Colonic mucosa (tissue), 4 donors: ENCODE measurements around the gene DPCD. TPM values are rescaled to one million over a fixed set of nuclear protein-coding genes. Genes with fewer than 3 reads are reported as not detected.

Source experiments
- DNase-seq: peaks from one replicate; pipeline ENCODE4 v3.0.0-alpha.2; 2020
- H3K27ac ChIP-seq: fragments of 200-600 bp; one replicate; pipeline ENCODE4 v1.8.0; 2021
- H3K27me3 ChIP-seq: fragments of 200-600 bp; one replicate; pipeline ENCODE4 v1.8.0; 2021
- H3K36me3 ChIP-seq: fragments of 200-600 bp; one replicate; pipeline ENCODE4 v1.8.0; 2021
- H3K4me1 ChIP-seq: fragments of 200-600 bp; one replicate; pipeline ENCODE4 v1.8.0; 2021; ENCODE audit warnings: mild to moderate bottlenecking
- H3K4me3 ChIP-seq: fragments of 200-600 bp; one replicate; pipeline ENCODE4 v1.8.0; 2021
- H3K9ac ChIP-seq, 2 donors: one replicate each; pipeline ENCODE4 v1.7.0; 2013; ENCODE audit warnings: control low read depth in 2 of 2, low read depth in 2 of 2, low read length in 2 of 2
- H3K9me3 ChIP-seq: fragments of 200-600 bp; one replicate; pipeline ENCODE4 v1.8.0; 2021
- intact Hi-C: fragments of 100-400 bp; cut with DNase I; formaldehyde crosslinking; loops from one replicate; pipeline ENCODE4 v1.14.1; 2022
- total RNA-seq, 2 donors: library from RNA; stranded (reverse); fragmentation: NEBNext Ultra II Directional in 1 of 2; extraction: Animal tissue kit (Norgen Biotek cat#: 25700) in 1 of 2; gene quantifications; one replicate each; pipeline ENCODE4 v1.2.1, GENCODE V29; 2021
- TF ChIP-seq, protein P1 (sequence below): fragments of 200-600 bp; IDR thresholded peaks from one replicate; pipeline ENCODE4 v1.8.0; 2022; ENCODE audit warnings: antibody characterized with exemption, mild to moderate bottlenecking
- donor health status: healthy.
- donor health status: DM: no; HTN: no; CAD: no.
- donor health status: DM: no; HTN: no; CAD: no.

The DPCD gene
- total RNA-seq, 2 donors from 2014 or later, result 19.2 to 19.4 TPM

DNA sequence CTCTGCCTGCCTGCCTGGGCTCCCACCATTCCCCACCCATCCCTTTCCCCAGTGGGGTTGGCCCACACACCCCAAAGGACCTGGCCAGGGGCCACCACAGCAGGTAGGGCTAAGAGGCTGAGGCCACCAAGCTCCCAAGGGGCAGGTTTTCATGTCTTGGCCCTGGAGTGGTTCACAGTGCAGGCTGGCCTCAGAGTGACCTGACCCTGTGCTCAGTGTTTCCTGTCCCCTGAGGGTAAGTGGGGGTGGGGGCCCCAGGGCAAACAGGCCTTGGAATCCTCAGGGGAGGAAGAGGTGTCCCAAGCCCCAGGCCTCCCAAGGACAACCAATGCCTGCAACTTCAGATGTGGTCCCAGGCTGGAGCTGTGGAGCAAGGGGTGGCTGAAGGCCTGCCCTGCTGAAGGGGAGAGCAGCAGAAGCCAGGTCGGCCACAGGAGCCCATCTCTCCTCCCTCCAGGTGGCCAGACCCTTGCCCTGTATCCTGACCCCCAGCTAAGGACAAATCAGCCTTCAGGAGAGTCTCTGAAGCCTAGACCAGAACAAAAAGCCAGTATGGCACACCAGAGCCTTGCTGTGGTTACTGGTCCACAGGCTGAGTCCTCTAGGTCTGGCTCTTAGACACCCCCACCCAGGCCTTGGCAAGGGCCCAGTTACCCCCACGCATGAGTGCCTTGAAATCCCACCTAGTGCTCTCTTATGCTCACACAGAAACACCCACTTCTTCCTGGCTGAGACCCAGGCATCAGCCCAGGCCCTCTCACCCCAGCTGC lies 27.6 kb upstream of the DPCD start:
- no peak overlapping the region for H3K9ac ChIP-seq
- H3K36me3 ChIP-seq, result no peaks in the 10 kb centered on the region
- peaks cover 13% of the 10 kb centered on the region for H3K27me3 ChIP-seq
- DNase-seq, result no peak
- TF ChIP-seq, protein P1, sequence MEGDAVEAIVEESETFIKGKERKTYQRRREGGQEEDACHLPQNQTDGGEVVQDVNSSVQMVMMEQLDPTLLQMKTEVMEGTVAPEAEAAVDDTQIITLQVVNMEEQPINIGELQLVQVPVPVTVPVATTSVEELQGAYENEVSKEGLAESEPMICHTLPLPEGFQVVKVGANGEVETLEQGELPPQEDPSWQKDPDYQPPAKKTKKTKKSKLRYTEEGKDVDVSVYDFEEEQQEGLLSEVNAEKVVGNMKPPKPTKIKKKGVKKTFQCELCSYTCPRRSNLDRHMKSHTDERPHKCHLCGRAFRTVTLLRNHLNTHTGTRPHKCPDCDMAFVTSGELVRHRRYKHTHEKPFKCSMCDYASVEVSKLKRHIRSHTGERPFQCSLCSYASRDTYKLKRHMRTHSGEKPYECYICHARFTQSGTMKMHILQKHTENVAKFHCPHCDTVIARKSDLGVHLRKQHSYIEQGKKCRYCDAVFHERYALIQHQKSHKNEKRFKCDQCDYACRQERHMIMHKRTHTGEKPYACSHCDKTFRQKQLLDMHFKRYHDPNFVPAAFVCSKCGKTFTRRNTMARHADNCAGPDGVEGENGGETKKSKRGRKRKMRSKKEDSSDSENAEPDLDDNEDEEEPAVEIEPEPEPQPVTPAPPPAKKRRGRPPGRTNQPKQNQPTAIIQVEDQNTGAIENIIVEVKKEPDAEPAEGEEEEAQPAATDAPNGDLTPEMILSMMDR, result no peak
- intact Hi-C loops, result loop anchor here (10.0 kb wide), 1 partner anchor 116 kb away; no protein-coding TSS in a partner anchor
- no peaks in the 10 kb centered on the region for H3K9me3 ChIP-seq
- no peak overlapping the region for H3K27ac ChIP-seq
- H3K4me1 ChIP-seq, result no peaks in the 10 kb centered on the region
- no peak overlapping the region for H3K4me3 ChIP-seq

DNA sequence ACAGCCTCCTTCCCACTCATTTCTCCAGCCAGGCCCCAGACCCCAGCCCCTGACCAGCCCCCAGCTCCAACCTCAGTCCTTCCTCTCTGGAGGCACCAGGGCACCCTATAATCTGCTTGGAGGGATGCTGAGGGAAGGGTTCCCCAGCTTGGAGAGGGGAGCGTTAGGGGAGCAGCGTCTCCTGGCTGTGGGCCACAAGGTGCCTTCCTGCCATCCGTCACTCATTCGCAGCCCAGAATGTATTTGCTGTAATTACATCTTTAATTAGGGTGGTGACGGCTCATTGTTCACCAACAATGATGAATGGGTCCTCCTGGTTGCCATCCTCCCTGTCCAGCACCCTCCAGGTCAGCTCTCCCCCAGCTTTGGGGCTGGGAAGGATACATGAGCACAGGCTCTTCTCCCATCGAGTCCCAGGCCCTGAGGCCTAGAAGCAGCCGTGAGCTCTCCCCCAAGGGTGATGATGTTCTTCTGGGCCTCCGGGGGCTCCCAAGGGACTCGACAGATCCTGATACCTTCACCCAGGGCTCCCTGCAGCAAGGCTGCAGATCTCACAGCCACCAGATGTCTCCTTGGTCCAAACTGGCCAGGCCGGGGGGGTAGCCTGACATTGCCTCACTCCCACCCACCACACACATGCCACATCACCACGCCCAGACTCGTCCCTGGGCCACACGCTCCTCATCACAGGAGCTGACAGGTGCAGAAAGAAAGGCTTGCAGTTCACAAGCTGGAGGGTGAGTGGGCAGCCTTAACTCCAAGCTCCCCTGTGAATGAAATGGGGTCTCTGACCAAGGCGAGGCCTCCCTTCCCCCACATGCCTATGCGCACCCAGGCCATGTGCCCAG lies 26.8 kb upstream of the DPCD start:
- DNase-seq, result no peak
- Histone ChIP-seq H3K4me3 (no peak overlapping the region), H3K9ac (no peak overlapping the region), H3K36me3 (no peaks in the 10 kb centered on the region), H3K4me1 (no peaks in the 10 kb centered on the region), H3K27ac (no peak overlapping the region), H3K27me3 (peaks cover 19% of the 10 kb centered on the region), H3K9me3 (no peaks in the 10 kb centered on the region)
- TF ChIP-seq, protein P1, result no peak
- intact Hi-C loops, result loop anchor here (10.0 kb wide), 1 partner anchor 116 kb away; no protein-coding TSS in a partner anchor

DNA sequence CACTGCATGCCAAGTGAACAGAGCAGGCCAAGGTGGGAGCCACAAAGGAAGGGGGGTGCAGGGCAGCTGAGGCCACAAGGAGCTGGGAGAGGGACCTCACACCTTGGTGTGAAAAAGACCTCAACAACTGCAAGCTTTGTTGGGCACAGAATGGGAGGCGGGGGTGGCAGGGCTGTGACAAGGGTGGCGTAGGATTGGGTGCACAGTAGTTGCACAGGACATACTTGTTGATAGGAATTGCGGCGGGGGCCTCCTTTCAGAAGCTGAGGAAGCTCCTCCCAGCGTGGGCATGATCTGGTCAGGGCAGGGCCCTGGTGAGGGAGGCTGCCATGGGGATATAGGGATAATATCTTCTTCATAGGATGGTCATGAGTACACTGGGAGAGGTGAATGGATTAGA lies 25.9 kb upstream of the DPCD start:
- intact Hi-C loops, result loop anchor here (10.0 kb wide), 1 partner anchor 117 kb away; no protein-coding TSS in a partner anchor
- Histone ChIP-seq H3K27me3 (peaks cover 29% of the 10 kb centered on the region), H3K36me3 (no peaks in the 10 kb centered on the region), H3K27ac (no peak overlapping the region), H3K4me1 (no peaks in the 10 kb centered on the region), H3K9me3 (no peaks in the 10 kb centered on the region), H3K4me3 (no peak overlapping the region), H3K9ac (no peak overlapping the region)
- TF ChIP-seq, protein P1, result no peak
- no peak for DNase-seq

DNA sequence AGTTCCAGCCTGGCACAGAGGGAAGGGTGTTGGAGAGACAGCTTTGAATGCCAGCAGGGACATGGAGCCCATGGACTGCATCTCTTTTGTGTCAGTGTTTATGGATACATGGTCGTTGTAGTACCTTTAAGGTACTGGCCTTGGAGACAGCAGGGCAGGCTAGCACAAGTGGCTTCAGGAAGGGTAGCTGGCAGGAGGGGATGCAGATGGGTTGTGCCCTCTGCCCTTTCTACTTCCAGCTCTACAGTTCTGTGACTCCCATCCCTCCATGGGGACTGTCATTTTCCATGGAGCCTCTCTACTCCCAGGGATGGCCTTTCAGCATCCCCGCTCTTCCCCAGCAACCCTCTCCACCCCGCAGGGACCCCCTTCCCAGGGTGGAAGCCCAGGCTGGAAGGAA lies 25.1 kb upstream of the DPCD start:
- Histone ChIP-seq H3K27ac (no peak overlapping the region), H3K4me3 (no peak overlapping the region), H3K27me3 (peaks cover 31% of the 10 kb centered on the region), H3K4me1 (no peaks in the 10 kb centered on the region), H3K9me3 (no peaks in the 10 kb centered on the region), H3K36me3 (no peaks in the 10 kb centered on the region), H3K9ac (no peak overlapping the region)
- TF ChIP-seq, protein P1, result no peak
- DNase-seq, result peak; percentile 9
- intact Hi-C loops, result loop anchor here (10.0 kb wide), 1 partner anchor 118 kb away; no protein-coding TSS in a partner anchor

DNA sequence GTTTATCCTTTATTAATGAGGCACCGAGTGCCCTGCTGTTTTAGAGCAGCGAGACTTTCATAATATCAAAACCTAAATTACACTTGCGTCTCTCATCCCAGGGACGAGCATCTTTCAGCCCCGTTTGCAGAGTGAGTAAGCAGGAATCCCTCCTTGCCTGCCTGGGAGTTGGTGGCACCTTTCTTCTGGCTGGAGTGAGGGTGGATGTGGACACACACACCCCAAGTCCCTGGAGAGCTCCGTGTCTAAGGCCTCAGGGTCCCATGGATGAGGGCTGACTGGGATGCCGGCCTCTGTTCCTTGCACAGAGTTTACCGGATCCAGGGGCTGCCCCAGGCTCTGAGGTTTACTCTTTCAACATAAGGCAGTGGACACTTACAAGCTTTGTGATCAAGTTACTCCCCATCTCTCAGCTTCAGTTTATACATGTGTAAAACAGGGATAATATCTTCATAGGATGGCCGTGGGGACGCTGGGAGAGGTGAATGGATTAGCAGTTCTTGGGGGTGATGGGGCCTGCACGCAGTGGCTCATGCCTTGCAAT lies 24.6 kb upstream of the DPCD start:
- intact Hi-C loops, result loop anchor here (10.0 kb wide), 1 partner anchor 119 kb away; no protein-coding TSS in a partner anchor

More for the DNA sequence above, 24.6 kb upstream of the DPCD start:
- Histone ChIP-seq H3K4me1 (no peaks in the 10 kb centered on the region), H3K27ac (no peak overlapping the region), H3K27me3 (peaks cover 33% of the 10 kb centered on the region), H3K36me3 (no peaks in the 10 kb centered on the region), H3K4me3 (no peak overlapping the region), H3K9me3 (no peaks in the 10 kb centered on the region), H3K9ac (no peak overlapping the region)
- TF ChIP-seq, protein P1, result no peak
- peak; percentile 8 for DNase-seq
